HUES64 (cell line): ENCODE results near the gene PRMT3.
A peak's percentile ranks its signal among the peaks of the same experiment; 100 is the strongest.
"Not testable (repeated sequence)": the region's sequence is repeated elsewhere in the genome, so short reads cannot be mapped to it uniquely, and the experiment has no call there.

Experiments used
- H3K27ac ChIP-seq: 2 replicates; pipeline ENCODE4 v1.7.0; 2013; ENCODE audit warnings: low read depth, low read length, inconsistent platforms
- H3K27me3 ChIP-seq: 2 replicates; pipeline ENCODE4 v1.6.1; 2013; ENCODE audit warnings: mild to moderate bottlenecking, low read length; ENCODE audit not compliant: insufficient read depth
- H3K36me3 ChIP-seq: 2 replicates; pipeline ENCODE4 v1.6.1; 2013; ENCODE audit warnings: mild to moderate bottlenecking, low read length; ENCODE audit not compliant: insufficient read depth
- H3K4me1 ChIP-seq: 2 replicates; pipeline ENCODE4 v1.6.1; 2013; ENCODE audit warnings: mild to moderate bottlenecking, low read length, moderate library complexity; ENCODE audit not compliant: insufficient read depth
- H3K4me3 ChIP-seq: 2 replicates; pipeline ENCODE4 v1.5.1; 2013; ENCODE audit warnings: mild to moderate bottlenecking, low read length, moderate library complexity
- H3K9ac ChIP-seq: 2 replicates; pipeline ENCODE4 v1.6.1; 2013; ENCODE audit warnings: mild to moderate bottlenecking, low read depth, low read length
- H3K9me3 ChIP-seq: 2 replicates; pipeline ENCODE4 v1.6.1; 2013; ENCODE audit warnings: low read depth, low read length; ENCODE audit not compliant: insufficient read depth
- WGBS: fragments of 150-250, 120-280 bp; methylation state at CpG from one replicate; pipeline ENCODE4 v1.1.7; 2013; ENCODE audit warnings: missing lambda C conversion rate; 5-methylcytosine and 5-hydroxymethylcytosine counted together

PRMT3 gene

DNA sequence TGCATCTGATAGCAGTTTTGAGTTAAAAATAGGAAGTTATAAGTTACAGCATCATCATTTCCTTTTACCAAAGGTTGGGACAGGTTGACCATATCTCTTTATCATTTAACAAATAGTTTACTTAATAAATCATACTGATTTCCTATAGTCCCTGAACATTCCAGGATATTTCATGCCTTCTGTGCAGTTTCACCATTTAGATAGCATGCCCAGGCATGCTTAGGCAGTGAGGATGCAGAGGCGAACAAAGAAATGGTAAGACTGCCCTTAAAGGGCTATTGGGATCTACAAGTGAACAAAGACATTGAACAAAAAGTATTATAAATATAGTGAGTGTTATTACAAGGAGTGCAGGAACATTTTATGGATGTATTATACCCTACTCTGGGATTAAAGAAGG is 96.4 kb downstream of the PRMT3 start:
- Histone ChIP-seq H3K27me3 (no peaks in the 10 kb centered on the region), H3K9ac (no peak overlapping the region), H3K36me3 (peaks cover 6% of the 10 kb centered on the region; the same call in 1 of the 2 replicates), H3K4me1 (no peaks in the 10 kb centered on the region), H3K4me3 (no peak overlapping the region), H3K27ac (no peak overlapping the region), H3K9me3 (peaks cover 8% of the 10 kb centered on the region)
- WGBS: 100% methylated on average over 1 of the region's 1 CpG

- H3K36me3 ChIP-seq, H3K9ac ChIP-seq, H3K4me3 ChIP-seq, H3K27ac ChIP-seq, H3K4me1 ChIP-seq, H3K27me3 ChIP-seq, H3K9me3 ChIP-seq: not testable (repeated sequence)
- 60% methylated on average over 1 of the region's 1 CpG for WGBS
Observed at GRCh38 chr11:20484416-20484815, 96.9 kb downstream of the PRMT3 start.

DNA sequence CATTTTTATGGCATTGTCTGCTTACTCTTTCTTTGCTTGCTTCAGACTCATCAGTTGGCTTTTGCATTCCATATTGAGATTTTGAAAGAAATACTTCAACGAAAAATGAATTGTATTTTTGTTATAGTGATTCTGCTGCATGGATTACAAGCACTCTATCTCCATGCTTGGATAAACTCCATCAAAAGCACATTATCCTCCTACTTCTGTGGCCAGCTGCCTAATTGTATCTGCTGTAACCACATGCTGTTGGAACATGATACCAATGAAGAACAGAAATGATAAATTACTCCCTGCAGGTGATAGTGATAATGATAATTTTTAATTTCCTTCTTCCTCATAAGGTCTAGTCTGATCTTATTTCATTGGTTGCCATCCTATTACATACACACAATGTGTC is 100.8 kb downstream of the PRMT3 start:
- H3K27me3 ChIP-seq: no peaks in the 10 kb centered on the region
- H3K4me1 ChIP-seq: peaks cover 4% of the 10 kb centered on the region
- H3K4me3 ChIP-seq: no peak overlapping the region
- H3K27ac ChIP-seq: no peak overlapping the region
- 100% methylated on average over 1 of the region's 1 CpG for WGBS
- no peak overlapping the region for H3K9ac ChIP-seq
- peaks cover 6% of the 10 kb centered on the region; the same call in 1 of the 2 replicates for H3K36me3 ChIP-seq
- H3K9me3 ChIP-seq: peaks cover 8% of the 10 kb centered on the region

DNA sequence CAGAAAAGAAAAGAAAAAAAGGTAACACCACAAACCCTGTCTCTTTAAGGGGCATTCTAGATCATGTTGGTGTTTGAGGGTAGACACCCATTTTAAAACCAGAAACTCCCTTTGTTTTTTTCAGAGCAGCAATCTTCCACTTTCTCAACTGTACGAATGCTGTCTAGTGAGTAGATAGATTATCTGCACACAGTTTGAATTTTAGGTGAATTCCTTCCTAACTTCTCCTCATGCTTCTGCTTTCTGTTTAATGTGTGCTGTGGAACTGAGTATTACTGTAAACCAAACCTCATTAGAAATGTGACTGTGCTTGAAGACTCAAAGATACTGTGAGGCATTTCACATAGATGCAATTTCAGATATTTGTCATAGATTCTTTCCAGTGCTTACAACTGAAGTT is 102.4 kb downstream of the PRMT3 start:
- Histone ChIP-seq H3K9ac (no peak overlapping the region), H3K27ac (no peak overlapping the region), H3K27me3 (no peaks in the 10 kb centered on the region), H3K4me1 (peaks cover 4% of the 10 kb centered on the region), H3K4me3 (no peak overlapping the region), H3K9me3 (no peaks in the 10 kb centered on the region), H3K36me3 (peaks cover 3% of the 10 kb centered on the region; the same call in 1 of the 2 replicates)
- WGBS: no CpG with 5 or more reads among the region's 1 CpG

GRCh38 chr11:20493340-20493739 is 105.8 kb downstream of the PRMT3 start:
- Histone ChIP-seq H3K4me3 (no peak overlapping the region), H3K27ac (no peak overlapping the region), H3K9me3 (no peaks in the 10 kb centered on the region), H3K36me3 (peaks cover 11% of the 10 kb centered on the region; the same call in 1 of the 2 replicates), H3K4me1 (peaks cover 22% of the 10 kb centered on the region), H3K9ac (no peak overlapping the region), H3K27me3 (no peaks in the 10 kb centered on the region)
- WGBS: 95% methylated on average over 4 of the region's 4 CpGs

DNA sequence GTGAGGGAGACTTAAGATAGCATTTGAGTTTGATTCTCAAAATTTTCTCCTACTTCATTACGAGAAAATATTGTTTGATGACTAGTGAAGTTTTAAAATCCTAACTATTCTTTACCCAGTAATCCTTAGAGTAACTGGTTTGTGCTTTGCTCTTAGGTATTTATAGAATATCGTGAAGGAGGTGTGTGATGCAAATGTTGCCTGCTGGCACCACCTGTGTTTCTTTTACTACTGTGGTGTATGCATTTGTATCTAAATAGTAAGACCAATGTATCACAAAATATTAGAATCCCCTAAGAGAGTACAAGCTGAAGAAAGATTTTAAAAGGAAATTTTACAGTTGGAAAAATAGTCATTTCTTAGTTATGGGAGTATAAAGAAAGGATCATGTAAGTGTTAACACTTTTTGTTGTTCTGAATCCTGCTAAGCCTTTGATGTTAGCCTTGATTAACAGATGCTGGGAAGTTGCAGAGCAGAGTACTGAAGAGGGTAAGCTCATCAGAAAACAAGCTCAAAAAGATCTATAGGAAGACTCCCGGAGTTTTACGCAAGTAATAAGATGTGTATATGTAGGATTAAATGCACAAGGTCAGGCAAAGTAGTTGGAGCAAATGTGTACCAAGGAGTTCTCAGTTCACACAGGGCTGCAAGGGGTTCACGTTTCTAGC is 109.7 kb downstream of the PRMT3 start:
- peak overlapping the region; percentile 6; the same call in 1 of the 2 replicates for H3K9ac ChIP-seq
- H3K36me3 ChIP-seq: peaks cover 11% of the 10 kb centered on the region; the same call in 1 of the 2 replicates
- 59% methylated on average over 4 of the region's 5 CpGs for WGBS
- H3K27ac ChIP-seq: peak overlapping the region; percentile 48; the same call in 1 of the 2 replicates
- H3K9me3 ChIP-seq: no peaks in the 10 kb centered on the region
- no peak overlapping the region for H3K4me3 ChIP-seq
- no peaks in the 10 kb centered on the region for H3K27me3 ChIP-seq
- H3K4me1 ChIP-seq: peaks cover 18% of the 10 kb centered on the region

DNA sequence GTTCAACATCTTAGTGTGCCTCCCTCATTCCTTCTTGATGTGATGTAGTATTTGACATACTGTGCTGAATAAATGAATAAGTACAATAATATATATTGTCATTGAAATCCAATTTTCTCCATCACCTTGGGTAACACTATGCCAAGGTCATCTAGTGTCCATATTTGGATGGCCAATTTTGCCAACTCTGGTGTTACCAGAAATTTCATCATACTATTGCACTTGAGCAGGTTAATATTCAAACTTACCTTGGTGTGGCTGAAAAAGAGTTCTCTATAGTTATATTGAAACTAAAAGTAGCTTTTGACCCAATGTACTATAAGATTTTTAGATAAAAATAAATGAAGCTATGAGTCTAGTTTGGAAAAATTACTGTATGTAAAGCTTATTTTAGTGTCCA is 113.7 kb downstream of the PRMT3 start:
- Histone ChIP-seq H3K27me3 (no peaks in the 10 kb centered on the region), H3K4me3 (no peak overlapping the region), H3K27ac (no peak overlapping the region), H3K9me3 (no peaks in the 10 kb centered on the region), H3K36me3 (no peaks in the 10 kb centered on the region; the same call in 1 of the 2 replicates), H3K9ac (no peak overlapping the region), H3K4me1 (peaks cover 18% of the 10 kb centered on the region)

- Histone ChIP-seq H3K4me1 (peaks cover 13% of the 10 kb centered on the region), H3K27me3 (no peaks in the 10 kb centered on the region), H3K9ac (no peak overlapping the region), H3K27ac (no peak overlapping the region), H3K9me3 (no peaks in the 10 kb centered on the region), H3K4me3 (no peak overlapping the region), H3K36me3 (no peaks in the 10 kb centered on the region; the same call in 1 of the 2 replicates)
- 96% methylated on average over 3 of the region's 4 CpGs for WGBS
Observed at GRCh38 chr11:20501971-20502370, 114.5 kb downstream of the PRMT3 start.

DNA sequence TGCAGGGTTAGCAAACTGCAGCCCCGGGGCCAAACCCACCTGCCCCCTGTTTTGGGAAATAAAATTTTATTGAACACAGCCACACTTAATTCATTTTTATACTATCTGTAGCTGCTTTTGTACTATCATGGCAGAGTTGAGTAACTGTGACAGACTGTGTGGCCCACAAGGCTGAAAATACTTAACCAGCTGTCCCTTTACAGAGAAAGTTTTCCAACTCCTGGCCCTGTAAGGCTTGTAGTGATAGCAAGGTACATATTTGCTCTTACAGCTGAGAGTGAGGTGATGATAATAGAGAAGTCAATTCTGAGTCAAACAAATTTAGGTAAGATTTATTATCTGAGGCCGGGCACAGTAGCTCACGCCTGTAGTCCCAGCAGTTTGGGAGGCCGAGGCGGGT is 124.5 kb downstream of the PRMT3 start:
- 92% methylated on average over 5 of the region's 5 CpGs for WGBS
- Histone ChIP-seq H3K4me3 (no peak overlapping the region), H3K9me3 (no peaks in the 10 kb centered on the region), H3K27me3 (no peaks in the 10 kb centered on the region), H3K27ac (no peak overlapping the region), H3K36me3 (peaks cover 6% of the 10 kb centered on the region), H3K4me1 (peaks cover 12% of the 10 kb centered on the region; the same call in 1 of the 2 replicates), H3K9ac (no peak overlapping the region)

DNA sequence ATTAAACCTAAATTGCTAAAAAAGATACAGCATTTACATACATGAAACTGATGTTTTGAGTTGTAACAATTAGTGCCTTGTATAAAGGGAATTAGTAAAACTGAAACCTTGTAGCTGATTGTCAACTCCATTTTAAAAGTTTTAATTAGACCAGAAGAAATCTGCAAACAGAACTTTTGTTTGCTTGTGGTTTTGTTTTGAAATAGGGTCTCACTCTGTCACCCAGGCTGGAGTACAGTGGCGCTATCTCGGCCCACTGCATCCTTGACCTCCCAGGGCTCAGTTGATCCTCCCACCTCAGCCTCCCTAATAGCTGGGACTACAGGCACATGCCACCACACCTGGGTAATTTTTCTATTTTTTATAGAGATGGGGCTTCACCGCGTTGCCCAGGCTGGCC is 125.4 kb downstream of the PRMT3 start:
- no peak overlapping the region for H3K9ac ChIP-seq
- H3K27me3 ChIP-seq: no peaks in the 10 kb centered on the region
- H3K27ac ChIP-seq: no peak overlapping the region
- H3K36me3 ChIP-seq: peaks cover 6% of the 10 kb centered on the region
- H3K4me3 ChIP-seq: no peak overlapping the region
- WGBS: 96% methylated on average over 4 of the region's 4 CpGs
- H3K4me1 ChIP-seq: peaks cover 12% of the 10 kb centered on the region; the same call in 1 of the 2 replicates
- H3K9me3 ChIP-seq: no peaks in the 10 kb centered on the region

GRCh38 chr11:20518323-20518834 is 130.9 kb downstream of the PRMT3 start:
- no peaks in the 10 kb centered on the region for H3K36me3 ChIP-seq
- no peaks in the 10 kb centered on the region for H3K9me3 ChIP-seq
- WGBS: 96% methylated on average over 7 of the region's 7 CpGs
- no peak overlapping the region for H3K4me3 ChIP-seq
- 0 out of 2 replicates have a peak, but pooled peaks cover 2% of the 10 kb centered on the region for H3K27me3 ChIP-seq
- H3K4me1 ChIP-seq: peaks cover 32% of the 10 kb centered on the region
- H3K27ac ChIP-seq: no peak overlapping the region
- no peak overlapping the region for H3K9ac ChIP-seq
